Lower leg skin (tissue), 3 donors: ENCODE data around the gene PTH2.

Source experiments
- CTCF ChIP-seq, 3 donors: fragments of 450-650 bp; IDR thresholded peaks; one replicate each; pipeline ENCODE4 v1.5.1; 2016; ENCODE audit warnings: antibody characterized with exemption in 3 of 3, mild to moderate bottlenecking in 3 of 3, moderate library complexity in 2 of 3
- POLR2A ChIP-seq, 2 donors: fragments of 450-650 bp; IDR thresholded peaks; one replicate each; pipeline ENCODE4 v1.6.1; 2016 to 2017; ENCODE audit warnings: antibody characterized with exemption in 2 of 2, mild to moderate bottlenecking in 1 of 2, moderate library complexity in 1 of 2

- TF ChIP-seq CTCF (IDR thresholded peaks at IDR 0.05): no peak
- no peak for TF ChIP-seq POLR2A (IDR thresholded peaks at IDR 0.05)
Measured at GRCh38 chr19:49425178-49425577, 1.9 kb upstream of the PTH2 start, which contains the start of gene GFY.
